GM12891 (cell line): ENCODE data around the gene MOCS1.

ENCODE experiments used
- DNase-seq: peaks from one replicate; pipeline ENCODE4 v3.0.0; 2011; ENCODE audit warnings: low spot score; ENCODE audit not compliant: insufficient read length
- FAIRE-seq: peaks from 2 replicates; lab custom pipeline; 2011; peaks lifted over from hg19 to GRCh38; lab: Jason Lieb, UNC
- PAX5 ChIP-seq: IDR thresholded peaks from 2 replicates; pipeline ENCODE4 v1.6.1; 2011; ENCODE audit warnings: low read length, moderate library complexity, mild to moderate bottlenecking; ENCODE audit not compliant: insufficient read depth, severe bottlenecking
- POLR2A ChIP-seq: IDR thresholded peaks from 2 replicates; pipeline ENCODE4 v1.6.1; 2011; ENCODE audit warnings: low read depth, low read length, control low read depth
- POLR2AphosphoS5 ChIP-seq: IDR thresholded peaks from 2 replicates; pipeline ENCODE4 v1.6.1; 2011; ENCODE audit warnings: low read depth, low read length, control low read depth
- POU2F2 ChIP-seq: IDR thresholded peaks from 2 replicates; pipeline ENCODE4 v1.6.1; 2011; ENCODE audit warnings: low read depth, mild to moderate bottlenecking, control low read depth, low read length, moderate library complexity
- SPI1 ChIP-seq: IDR thresholded peaks from 2 replicates; pipeline ENCODE4 v1.6.1; 2011; ENCODE audit warnings: low read depth, low read length, control low read depth
- TAF1 ChIP-seq: IDR thresholded peaks from 2 replicates; pipeline ENCODE4 v1.6.1; 2011; ENCODE audit warnings: low read depth, low read length, control low read depth

Gene MOCS1

GRCh38 chr6:39951191-39951590, 16.9 kb upstream of the MOCS1 start:
- no peak for DNase-seq
- no peak for FAIRE-seq
- TF ChIP-seq POLR2A (no peak), TAF1 (no peak), POLR2AphosphoS5 (no peak), POU2F2 (no peak), PAX5 (no peak), SPI1 (no peak)

GRCh38 chr6:39950125-39950720, 16.0 kb upstream of the MOCS1 start:
- FAIRE-seq, result no peak
- TF ChIP-seq POLR2AphosphoS5 (no peak), POU2F2 (no peak)
- DNase-seq, result no peak

GRCh38 chr6:39948199-39948791, 14.0 kb upstream of the MOCS1 start:
- FAIRE-seq (no peak), DNase-seq (no peak)
- TF ChIP-seq POLR2A (no peak), PAX5 (no peak), TAF1 (no peak), POU2F2 (no peak), POLR2AphosphoS5 (no peak), SPI1 (no peak)

GRCh38 chr6:39947611-39948068, 13.4 kb upstream of the MOCS1 start:
- DNase-seq (no peak), FAIRE-seq (no peak)
- no peak for TF ChIP-seq POLR2A
- no peak for TF ChIP-seq TAF1
- no peak for TF ChIP-seq POU2F2
- no peak for TF ChIP-seq PAX5
- no peak for TF ChIP-seq POLR2AphosphoS5
- TF ChIP-seq SPI1, result no peak

- DNase-seq (no peak), FAIRE-seq (no peak)
- TF ChIP-seq POLR2AphosphoS5 (no peak), POU2F2 (no peak), SPI1 (no peak), TAF1 (no peak), PAX5 (no peak)
Measured at GRCh38 chr6:39945626-39946025, 11.4 kb upstream of the MOCS1 start.

- FAIRE-seq (no peak), DNase-seq (no peak)
- no peak for TF ChIP-seq PAX5
- TF ChIP-seq SPI1, result no peak
- TF ChIP-seq POLR2AphosphoS5, result no peak
- TF ChIP-seq POLR2A, result no peak
- TF ChIP-seq POU2F2, result no peak
- TF ChIP-seq TAF1, result no peak
Measured at GRCh38 chr6:39942903-39943580, 8.8 kb upstream of the MOCS1 start.

- FAIRE-seq, result no peak
- DNase-seq, result no peak
- TF ChIP-seq POU2F2 (no peak), TAF1 (no peak), SPI1 (no peak), PAX5 (no peak), POLR2AphosphoS5 (no peak), POLR2A (no peak)
Measured at GRCh38 chr6:39941820-39942219, 7.6 kb upstream of the MOCS1 start.

GRCh38 chr6:39941138-39941537, 6.9 kb upstream of the MOCS1 start:
- no peak for DNase-seq
- no peak for FAIRE-seq
- TF ChIP-seq PAX5, result no peak
- no peak for TF ChIP-seq TAF1
- no peak for TF ChIP-seq POU2F2
- TF ChIP-seq SPI1, result no peak
- TF ChIP-seq POLR2A, result no peak

- DNase-seq, result no peak
- FAIRE-seq, result no peak
- TF ChIP-seq POLR2A, result no peak
- TF ChIP-seq SPI1, result no peak
- no peak for TF ChIP-seq TAF1
- TF ChIP-seq POU2F2, result no peak
- no peak for TF ChIP-seq POLR2AphosphoS5
- TF ChIP-seq PAX5, result no peak
Measured at GRCh38 chr6:39938773-39939654, 4.8 kb upstream of the MOCS1 start.
